ENCODE results near the gene PCTP. TPM values are rescaled to one million over a fixed set of nuclear protein-coding genes. Genes with fewer than 3 reads are reported as not detected.

Gene PCTP
- total and polyA plus RNA-seq, 9 of the 15 experiments (the other 6 are each of a cell fraction or from before 2014, with no cell fraction given) = 10.9 to 62.3 (median 41.2) TPM

GRCh38 chr17:55811536-55811935 lies 60.7 kb downstream of the PCTP start:
- WGBS (ENCODE audit: insufficient coverage, low coverage, missing lambda C conversion rate) = 54% methylated on average over 4 of the region's 4 CpGs
- no peaks in the 10 kb centered on the region for H3K9me1 ChIP-seq (ENCODE audit: control insufficient read depth, insufficient read depth, low read length)
- DNase-seq (ENCODE audit: extremely low read depth in 1 of 4, low spot score in 3 of 4) = no peak
- no peak overlapping the region for H3K4me2 ChIP-seq (ENCODE audit: insufficient read depth, low read length)
- intact Hi-C loops (cut with micrococcal nuclease) (no loop called here), in situ Hi-C loops (cut with MboI) (no loop called here)
- H3K36me3 ChIP-seq (ENCODE audit: control insufficient read depth, insufficient read depth, low read length) = no peaks in the 10 kb centered on the region
- no peak overlapping the region for H3K9ac ChIP-seq (ENCODE audit: insufficient read depth in 1 of 2, low read depth in 2 of 2, low read length in 2 of 2)
- TF ChIP-seq SP2 (IDR thresholded peaks at IDR 0.05; ENCODE audit: extremely low read depth, low read depth, low read length, poor library complexity, severe bottlenecking) = no peak
- TF ChIP-seq HINFP (tag; conservative IDR thresholded peaks at IDR 0.05; ENCODE audit: low read depth) = no peak
- TF ChIP-seq ZNF583 (CRISPR knock-in tag; IDR thresholded peaks at IDR 0.05) = no peak
- no peak for TF ChIP-seq BRCA1 (IDR thresholded peaks at IDR 0.05)
- TF ChIP-seq BRCA1 (CRISPR knock-in tag; IDR thresholded peaks at IDR 0.05) = no peak
- TF ChIP-seq YBX1 (IDR thresholded peaks at IDR 0.05) = no peak
- no peak for TF ChIP-seq SMARCE1 (IDR thresholded peaks at IDR 0.05)
- no peak for TF ChIP-seq ZNF274 (IDR thresholded peaks at IDR 0.05; ENCODE audit: borderline replicate concordance, low read depth, low read length)
- TF ChIP-seq ZNF778 (CRISPR knock-in tag; IDR thresholded peaks at IDR 0.05) = no peak
- TF ChIP-seq NUFIP1 (IDR thresholded peaks at IDR 0.05; ENCODE audit: partially characterized antibody) = no peak
- TF ChIP-seq MTA2 (IDR thresholded peaks at IDR 0.05; ENCODE audit: low read depth) = no peak
- TF ChIP-seq HNRNPH1 (optimal IDR thresholded peaks at IDR 0.05; ENCODE audit: low read depth, low read length) = no peak
- no peak for TF ChIP-seq ZNF124 (CRISPR knock-in tag; IDR thresholded peaks at IDR 0.05)
- TF ChIP-seq CREB3 (tag; conservative IDR thresholded peaks at IDR 0.05; ENCODE audit: low read depth) = no peak
- no peak for TF ChIP-seq DACH1 (IDR thresholded peaks at IDR 0.05; ENCODE audit: partially characterized antibody)
- no peak for ATAC-seq
- no peak for FAIRE-seq
- no peaks in the 10 kb centered on the region for H4K20me1 ChIP-seq (replicated peaks; ENCODE audit: control insufficient read depth, insufficient read depth, low read length)
- H2AFZ ChIP-seq (ENCODE audit: low read depth, low read length) = no peak overlapping the region; the same call in 1 of the 2 replicates
- H3K4me1 ChIP-seq (replicated peaks in 1 of 2; ENCODE audit: control insufficient read depth in 2 of 2, insufficient read depth in 2 of 2, low read length in 2 of 2) = peaks cover 11 to 43% of the 10 kb centered on the region in 2 experiments; a peak in 4 of 5 replicates
- H3K4me3 ChIP-seq = no peak overlapping the region
- ChIA-PET CTCF (ENCODE audit: low intra/inter-chr PET ratio) (no interaction called here), POLR2A (no interaction called here)
- no peaks in the 10 kb centered on the region for H3K27me3 ChIP-seq (ENCODE audit: control insufficient read depth in 2 of 2, insufficient read depth in 2 of 2, low read length in 2 of 2)
- no peaks in the 10 kb centered on the region for H3K79me2 ChIP-seq (ENCODE audit: control insufficient read depth, insufficient read depth, low read length)
- no peaks in the 10 kb centered on the region for H3K9me3 ChIP-seq (replicated peaks; ENCODE audit: control insufficient read depth, insufficient read depth, low read depth, low read length)
- no TSS peak for BruUV-seq (replicated peaks)
- no peak overlapping the region for H3K27ac ChIP-seq (ENCODE audit: extremely low read depth, low read depth, low read length)
